H1 (cell line): ENCODE data around the gene SCAF1. TPM values are rescaled to one million over a fixed set of nuclear protein-coding genes. Genes with fewer than 3 reads are reported as not detected.

Experiments used
- CTCF ChIA-PET: fragments of 300-600 bp; sonication (Branson Sonifier 250); formaldehyde crosslinking; loops from one replicate; lab custom pipeline; 2021; ENCODE audit not compliant: partially characterized antibody; lab: Charles Lee
- POLR2A ChIA-PET: fragments of 300-600 bp; sonication (Branson Sonifier 250); formaldehyde crosslinking; loops from one replicate; lab custom pipeline; 2021; ENCODE audit warnings: inconsistent platforms; ENCODE audit not compliant: partially characterized antibody; lab: Charles Lee
- DNase-seq, 2 experiments: peaks; one replicate each; pipeline versions ENCODE4 v3.0.0 to v3.0.0-alpha.2; 2010 to 2022; ENCODE audit warnings: low spot score in 2 of 2, low read depth in 1 of 2, mixed read lengths in 1 of 2
- FAIRE-seq: peaks from 2 replicates; lab custom pipeline; 2011; peaks lifted over from hg19 to GRCh38; lab: Jason Lieb, UNC
- H2AFZ ChIP-seq: 2 replicates; pipeline ENCODE4 v1.8.1; 2012; ENCODE audit warnings: low read length, inconsistent platforms
- H2AK5ac ChIP-seq: 2 replicates; pipeline ENCODE4 v1.6.1; 2013; ENCODE audit warnings: low read depth, low read length
- H2BK120ac ChIP-seq: replicated peaks from 2 replicates; pipeline ENCODE3; 2013; ENCODE audit warnings: low read depth, low read length, inconsistent platforms
- H2BK12ac ChIP-seq: 2 replicates; pipeline ENCODE4 v1.6.1; 2013; ENCODE audit warnings: low read depth, low read length
- H2BK15ac ChIP-seq: 2 replicates; pipeline ENCODE4 v1.6.1; 2013; ENCODE audit warnings: low read length
- H2BK20ac ChIP-seq: 2 replicates; pipeline ENCODE4 v1.6.1; 2013; ENCODE audit warnings: low read length
- H2BK5ac ChIP-seq: 2 replicates; pipeline ENCODE4 v1.6.1; 2013; ENCODE audit warnings: low read depth, low read length
- H3K14ac ChIP-seq: 2 replicates; pipeline ENCODE4 v1.6.1; 2013; ENCODE audit warnings: inconsistent platforms; ENCODE audit not compliant: insufficient read length
- H3K18ac ChIP-seq: 2 replicates; pipeline ENCODE4 v1.6.1; 2013; ENCODE audit warnings: low read length; ENCODE audit errors: extremely low read depth
- H3K23ac ChIP-seq: 2 replicates; pipeline ENCODE4 v1.6.1; 2013; ENCODE audit warnings: inconsistent platforms; ENCODE audit not compliant: insufficient read length
- H3K23me2 ChIP-seq: 2 replicates; pipeline ENCODE4 v1.6.1; 2013; ENCODE audit warnings: low read depth, low read length
- H3K27ac ChIP-seq: 2 replicates; pipeline ENCODE4 v1.6.1; 2011; ENCODE audit warnings: low read depth, low read length, inconsistent platforms
- H3K27me3 ChIP-seq, 4 experiments: replicated peaks in 1 of 4; 1 replicate in 1 of 4; 2 replicates in 3 of 4; pipeline versions ENCODE4 v1.6.1 to v1.8.1; 2011 to 2013; ENCODE audit warnings: low read length in 3 of 4, mild to moderate bottlenecking in 3 of 4, inconsistent platforms in 2 of 4, mixed read lengths in 2 of 4, moderate library complexity in 1 of 4; ENCODE audit not compliant: control insufficient read depth in 3 of 4, insufficient read depth in 3 of 4; ENCODE audit errors: extremely low read depth in 1 of 4
- H3K36me3 ChIP-seq, 4 experiments: 2 replicates each; pipeline versions ENCODE4 v1.6.1 to v1.8.1; 2011 to 2013; ENCODE audit warnings: mild to moderate bottlenecking in 4 of 4, low read length in 3 of 4, moderate library complexity in 2 of 4, control low read depth in 1 of 4, inconsistent platforms in 1 of 4; ENCODE audit not compliant: insufficient read depth in 4 of 4, control insufficient read depth in 2 of 4
- H3K4ac ChIP-seq: replicated peaks from 2 replicates; pipeline ENCODE3; 2013; ENCODE audit warnings: low read length, low read depth, mixed read lengths, inconsistent platforms; ENCODE audit not compliant: insufficient read length
- H3K4me1 ChIP-seq, 4 experiments: replicated peaks in 1 of 4; 1 replicate in 1 of 4; 2 replicates in 3 of 4; pipeline versions ENCODE4 v1.6.1 to v1.8.1; 2011 to 2013; ENCODE audit warnings: low read length in 3 of 4, inconsistent platforms in 2 of 4, mixed read lengths in 1 of 4; ENCODE audit not compliant: insufficient read depth in 4 of 4, control insufficient read depth in 3 of 4
- H3K4me2 ChIP-seq, 2 experiments: 2 replicates each; pipeline versions ENCODE4 v1.6.1 to v1.8.1; 2011 to 2013; ENCODE audit warnings: low read depth in 2 of 2, low read length in 2 of 2, control low read depth in 1 of 2, inconsistent platforms in 1 of 2, mild to moderate bottlenecking in 1 of 2; ENCODE audit not compliant: insufficient read depth in 1 of 2
- H3K4me3 ChIP-seq, 4 experiments: fragments of 200-600, 300-600 bp in 1 of 4; sonication (generic), shearing (Covaris generic), sonication (Bioruptor Twin) in 1 of 4; 2 replicates each; pipeline versions ENCODE4 v1.5.1 to v1.8.1; 2011 to 2016; ENCODE audit warnings: low read length in 4 of 4, low read depth in 3 of 4, control low read depth in 2 of 4, inconsistent platforms in 2 of 4, mild to moderate bottlenecking in 2 of 4, mixed read lengths in 1 of 4, moderate library complexity in 1 of 4; ENCODE audit not compliant: insufficient read depth in 2 of 4; ENCODE audit errors: extremely low read depth in 1 of 4
- H3K56ac ChIP-seq: replicated peaks from 2 replicates; pipeline ENCODE3; 2013; ENCODE audit warnings: low read depth, mild to moderate bottlenecking, mixed read lengths, low read length, inconsistent platforms; ENCODE audit not compliant: insufficient read length
- H3K79me1 ChIP-seq: 2 replicates; pipeline ENCODE4 v1.6.1; 2013; ENCODE audit warnings: low read depth, low read length, control low read depth
- H3K79me2 ChIP-seq, 2 experiments: 2 replicates each; pipeline versions ENCODE4 v1.6.1 to v1.8.1; 2012 to 2013; ENCODE audit warnings: low read length in 2 of 2, mild to moderate bottlenecking in 2 of 2, inconsistent platforms in 1 of 2; ENCODE audit not compliant: insufficient read depth in 2 of 2, control insufficient read depth in 1 of 2
- H3K9ac ChIP-seq, 4 experiments: replicated peaks in 1 of 4; 1 replicate in 1 of 4; 2 replicates in 3 of 4; pipeline versions ENCODE4 v1.6.1 to v1.8.1; 2011 to 2013; ENCODE audit warnings: low read depth in 3 of 4, low read length in 3 of 4, control low read depth in 2 of 4, mild to moderate bottlenecking in 2 of 4, moderate library complexity in 2 of 4, inconsistent platforms in 1 of 4; ENCODE audit errors: extremely low read depth in 1 of 4
- H3K9me3 ChIP-seq, 2 experiments: 2 replicates each; pipeline versions ENCODE4 v1.6.1 to v1.8.1; 2012 to 2013; ENCODE audit warnings: mild to moderate bottlenecking in 2 of 2, moderate library complexity in 2 of 2, control low read depth in 1 of 2, inconsistent platforms in 1 of 2, low read depth in 1 of 2, low read length in 1 of 2, mixed read lengths in 1 of 2; ENCODE audit not compliant: insufficient read depth in 2 of 2
- H4K20me1 ChIP-seq, 2 experiments: replicated peaks in 1 of 2; 2 replicates each; pipeline versions ENCODE3 to v1.8.1; 2011 to 2013; ENCODE audit warnings: inconsistent platforms in 2 of 2, low read length in 2 of 2, mild to moderate bottlenecking in 1 of 2; ENCODE audit not compliant: insufficient read depth in 2 of 2, control insufficient read depth in 1 of 2
- H4K5ac ChIP-seq: 2 replicates; pipeline ENCODE4 v1.6.1; 2013; ENCODE audit warnings: low read length, low read depth, mixed read lengths, inconsistent platforms; ENCODE audit not compliant: insufficient read length
- H4K8ac ChIP-seq: 2 replicates; pipeline ENCODE4 v1.8.0; 2013; ENCODE audit warnings: mild to moderate bottlenecking, moderate library complexity, low read length, inconsistent platforms; ENCODE audit not compliant: insufficient read depth; ENCODE audit errors: extremely low read depth
- H4K91ac ChIP-seq: replicated peaks from 2 replicates; pipeline ENCODE3; 2013; ENCODE audit warnings: low read length, mixed read lengths, inconsistent platforms; ENCODE audit not compliant: insufficient read length
- POLR2AphosphoS5 ChIP-seq: IDR thresholded peaks from 2 replicates; pipeline ENCODE4 v1.6.1; 2011; ENCODE audit warnings: low read depth, low read length
- RXRA ChIP-seq: IDR thresholded peaks from 2 replicates; pipeline ENCODE4 v1.6.1; 2011; ENCODE audit warnings: low read depth, mild to moderate bottlenecking, low read length, moderate library complexity; ENCODE audit not compliant: insufficient read depth
- TCF12 ChIP-seq: IDR thresholded peaks from 2 replicates; pipeline ENCODE4 v1.6.1; 2011; ENCODE audit warnings: low read depth, mild to moderate bottlenecking, low read length
- WGBS, 2 experiments: shearing (Covaris generic) in 1 of 2; methylation state at CpG; one replicate each; pipeline versions ENCODE4 v1.1.6 to v1.1.7; 2013 to 2015; ENCODE audit warnings: low lambda C conversion rate in 2 of 2, mixed read lengths in 2 of 2, inconsistent platforms in 1 of 2, low coverage in 1 of 2, missing lambda C conversion rate in 1 of 2; ENCODE audit not compliant: insufficient replicate concordance in 2 of 2, insufficient coverage in 1 of 2, insufficient read length in 1 of 2; ENCODE audit errors: extremely low coverage in 1 of 2, missing lambda C conversion rate in 1 of 2; 5-methylcytosine and 5-hydroxymethylcytosine counted together
- polyA plus RNA-seq, 7 experiments: library from polyadenylated mRNA; depleted of rRNA in 3 of 7; stranded (reverse) in 5 of 7; unstranded in 2 of 7; fragments of >200 nt in 5 of 7; fragments of 200-250 nt in 2 of 7; gene quantifications; 1 replicate in 5 of 7; 2 replicates in 1 of 7; 4 replicates in 1 of 7; pipeline versions ENCODE4 v1.2.1 to v1.2.3, GENCODE V29; 2011 to 2013; ENCODE audit warnings: missing spikeins in 2 of 7, mixed read lengths in 2 of 7
- total RNA-seq: library from RNA; stranded (reverse); fragmentation: NEBNext Ultra II Directional; extraction: Animal tissue kit (Norgen Biotek cat#: 25700); gene quantifications from 2 replicates; pipeline ENCODE4 v1.2.1, GENCODE V29; 2021

The SCAF1 gene
- total and polyA plus RNA-seq, 2 of the 8 experiments (the other 6 are each of a cell fraction or from before 2014, with no cell fraction given), result 9.7 to 81.7 TPM

DNA sequence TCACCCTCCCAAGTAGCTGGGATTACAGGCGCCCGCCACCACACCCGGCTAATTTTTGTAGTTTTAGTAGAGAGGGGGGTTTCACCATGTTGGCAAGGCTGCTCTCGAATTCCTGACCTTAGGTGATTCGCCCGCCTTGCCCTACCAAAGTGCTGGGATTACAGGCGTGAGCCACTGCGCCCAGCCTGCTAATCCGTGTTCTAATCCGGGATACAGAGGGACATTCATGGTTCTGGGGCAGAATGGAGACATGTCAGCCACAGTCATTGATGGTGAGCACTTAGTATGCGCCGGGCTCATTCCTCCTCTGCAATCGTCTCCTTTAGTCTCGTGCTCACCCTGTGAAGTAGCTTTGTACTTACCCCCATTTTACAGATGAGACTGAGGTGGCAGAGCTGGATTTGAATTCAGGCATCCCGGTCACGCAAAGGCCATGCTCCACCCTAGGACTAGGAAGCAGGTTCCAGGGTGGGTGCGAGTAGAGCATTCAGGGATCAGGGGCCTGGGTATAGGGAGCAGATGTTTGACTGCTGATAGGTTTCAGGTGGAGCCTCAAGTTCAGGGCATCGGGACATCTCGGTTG lies 10.3 kb upstream of the SCAF1 start:
- FAIRE-seq, result no peak
- no peak overlapping the region for H3K14ac ChIP-seq
- no peaks in the 10 kb centered on the region for H3K79me2 ChIP-seq
- no peak overlapping the region for H3K4ac ChIP-seq
- H3K9ac ChIP-seq, result no peak overlapping the region
- H3K4me1 ChIP-seq, result peaks cover 0 to 17% (median 3%) of the 10 kb centered on the region in 4 experiments; a peak in 4 of 7 replicates
- no peaks in the 10 kb centered on the region for H3K27me3 ChIP-seq
- no peak overlapping the region for H3K18ac ChIP-seq
- H4K8ac ChIP-seq, result no peak overlapping the region
- no peak overlapping the region for H3K23ac ChIP-seq
- H3K56ac ChIP-seq, result no peak overlapping the region
- H3K4me3 ChIP-seq, result no peak overlapping the region
- DNase-seq, result no peak
- ChIA-PET CTCF (interaction anchor here (0.6 to 1.2 kb wide), 6 partner anchors 8 to 286 kb away, joined by 3 to 4 read pairs (median 3); partner anchors contain the start of gene RRAS), POLR2A (interaction anchor here (0.8 to 50.7 kb wide), 9 partner anchors 8 to 135 kb away, joined by 3 to 840 read pairs (median 4); partner anchors contain the start of genes NOSIP, PRMT1, PRR12 and PRRG2)
- H3K79me1 ChIP-seq, result no peaks in the 10 kb centered on the region
- H2AFZ ChIP-seq, result no peak overlapping the region
- TF ChIP-seq POLR2AphosphoS5 (0 out of 2 replicates have a peak, but pooled peaks have one; percentile 38), RXRA (no peak), TCF12 (no peak)
- H2BK120ac ChIP-seq, result no peak overlapping the region
- no peak overlapping the region for H2BK12ac ChIP-seq
- H4K5ac ChIP-seq, result no peak overlapping the region
- H3K27ac ChIP-seq, result no peak overlapping the region
- H2BK20ac ChIP-seq, result no peak overlapping the region
- H3K4me2 ChIP-seq, result no peak overlapping the region
- no peaks in the 10 kb centered on the region for H3K9me3 ChIP-seq
- peaks cover 0 to 12% (median under 1%) of the 10 kb centered on the region in 4 experiments; a peak in 5 of 8 replicates for H3K36me3 ChIP-seq
- no peak overlapping the region for H2BK5ac ChIP-seq
- no peak overlapping the region for H2AK5ac ChIP-seq
- H4K20me1 ChIP-seq, result peaks cover 0 to 2% of the 10 kb centered on the region in 2 experiments
- WGBS, 2 experiments, result 85% methylated on average over 19 of the region's 19 CpGs; no CpG with 5 or more reads in 1 of the 2 experiments
- no peaks in the 10 kb centered on the region for H3K23me2 ChIP-seq
- no peak overlapping the region for H4K91ac ChIP-seq
- H2BK15ac ChIP-seq, result no peak overlapping the region
